Measurements from ENCODE around the gene NEUROD2. TPM values are rescaled to one million over a fixed set of nuclear protein-coding genes. Genes with fewer than 3 reads are reported as not detected.
A peak's percentile ranks its signal among the peaks of the same experiment; 100 is the strongest.

NEUROD2 gene
- total RNA-seq, 3 donors from 2014 or later = 0.05 TPM; not detected in 2

GRCh38 chr17:39639043-39639442 lies 31.3 kb upstream of the NEUROD2 start:
- Histone ChIP-seq H3K9me3 (no peaks in the 10 kb centered on the region), H3K4me3 (no peak overlapping the region), H3K4me1 (ENCODE audit: low read depth) (peaks cover 40% of the 10 kb centered on the region), H3K36me3 (ENCODE audit: low read depth) (no peaks in the 10 kb centered on the region)
- no peak for TF ChIP-seq CTCF (IDR thresholded peaks at IDR 0.05)
- no peak for DNase-seq
- intact Hi-C loops (cut with DNase I, micrococcal nuclease) = no loop called here
- ATAC-seq = no peak

- H3K9me3 ChIP-seq = no peaks in the 10 kb centered on the region
- TF ChIP-seq CTCF (IDR thresholded peaks at IDR 0.05) = no peak
- ATAC-seq (no peak), DNase-seq (no peak)
- no peak overlapping the region for H3K4me3 ChIP-seq
- H3K4me1 ChIP-seq (ENCODE audit: low read depth) = peaks cover 47% of the 10 kb centered on the region
- intact Hi-C loops (cut with DNase I, micrococcal nuclease) = no loop called here
- no peaks in the 10 kb centered on the region for H3K36me3 ChIP-seq (ENCODE audit: low read depth)
Observed at GRCh38 chr17:39638317-39638716, 30.6 kb upstream of the NEUROD2 start.

GRCh38 chr17:39636927-39637736 lies 29.4 kb upstream of the NEUROD2 start, which contains the start of gene STARD3:
Gene STARD3, plus strand, starts transcription at chr17:39637144. Its CDS starts 16,388 bp downstream, at chr17:39653532.
- Histone ChIP-seq H3K9me3 (no peaks in the 10 kb centered on the region), H3K4me1 (ENCODE audit: low read depth) (peaks cover 52% of the 10 kb centered on the region), H3K36me3 (ENCODE audit: low read depth) (no peaks in the 10 kb centered on the region), H3K4me3 (peak within 1 kb of the TSS; percentile 37)
- no peak for TF ChIP-seq CTCF (IDR thresholded peaks at IDR 0.05)
- intact Hi-C loops (cut with DNase I, micrococcal nuclease) = no loop called here
- ATAC-seq = peak; percentile 74
- DNase-seq = peak; percentile 96 to 97 (median 96)

GRCh38 chr17:39636587-39636926 lies 28.8 kb upstream of the NEUROD2 start:
- Histone ChIP-seq H3K4me3 (no peak overlapping the region), H3K4me1 (ENCODE audit: low read depth) (peaks cover 53% of the 10 kb centered on the region), H3K36me3 (ENCODE audit: low read depth) (no peaks in the 10 kb centered on the region), H3K9me3 (no peaks in the 10 kb centered on the region)
- intact Hi-C loops (cut with DNase I, micrococcal nuclease) = no loop called here
- DNase-seq = no peak
- ATAC-seq = no peak
- TF ChIP-seq CTCF (IDR thresholded peaks at IDR 0.05) = no peak

GRCh38 chr17:39635614-39636176 lies 28.0 kb upstream of the NEUROD2 start:
- intact Hi-C loops (cut with DNase I, micrococcal nuclease) = no loop called here

More at GRCh38 chr17:39635614-39636176, 28.0 kb upstream of the NEUROD2 start:
- Histone ChIP-seq H3K36me3 (ENCODE audit: low read depth) (no peaks in the 10 kb centered on the region), H3K4me1 (ENCODE audit: low read depth) (peaks cover 53% of the 10 kb centered on the region), H3K4me3 (no peak overlapping the region), H3K9me3 (no peaks in the 10 kb centered on the region)
- DNase-seq (no peak), ATAC-seq (no peak)
- no peak for TF ChIP-seq CTCF (IDR thresholded peaks at IDR 0.05)
